Lower leg skin (tissue), 3 donors: Measurements from ENCODE around the gene FBXL15.

Source experiments
- POLR2A ChIP-seq, 2 donors: fragments of 450-650 bp; IDR thresholded peaks; one replicate each; pipeline ENCODE4 v1.6.1; 2016 to 2017; ENCODE audit warnings: antibody characterized with exemption in 2 of 2, mild to moderate bottlenecking in 1 of 2, moderate library complexity in 1 of 2
- TF ChIP-seq, protein P1 (sequence below), 3 donors: fragments of 450-650 bp; IDR thresholded peaks; one replicate each; pipeline ENCODE4 v1.5.1; 2016; ENCODE audit warnings: antibody characterized with exemption in 3 of 3, mild to moderate bottlenecking in 3 of 3, moderate library complexity in 2 of 3

DNA sequence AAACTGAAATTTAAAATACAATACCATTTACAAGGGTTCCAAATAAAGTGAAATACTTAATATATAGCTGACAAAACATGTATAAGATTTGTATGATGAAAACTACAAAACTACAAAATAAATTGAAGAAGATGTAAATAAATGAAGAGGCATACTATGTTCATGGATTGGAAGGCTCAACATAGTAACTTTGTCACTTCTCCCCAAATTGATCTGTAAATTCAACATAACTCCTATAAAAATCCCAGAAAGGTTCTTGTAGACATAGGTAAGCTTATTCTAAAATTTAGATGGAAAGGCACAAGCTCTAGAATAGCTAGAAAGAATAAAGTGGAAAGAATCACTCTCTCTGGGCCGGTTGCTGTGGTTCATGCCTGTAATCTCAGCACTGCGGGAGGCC, 49.3 kb upstream of the FBXL15 start:
- TF ChIP-seq, protein P1, sequence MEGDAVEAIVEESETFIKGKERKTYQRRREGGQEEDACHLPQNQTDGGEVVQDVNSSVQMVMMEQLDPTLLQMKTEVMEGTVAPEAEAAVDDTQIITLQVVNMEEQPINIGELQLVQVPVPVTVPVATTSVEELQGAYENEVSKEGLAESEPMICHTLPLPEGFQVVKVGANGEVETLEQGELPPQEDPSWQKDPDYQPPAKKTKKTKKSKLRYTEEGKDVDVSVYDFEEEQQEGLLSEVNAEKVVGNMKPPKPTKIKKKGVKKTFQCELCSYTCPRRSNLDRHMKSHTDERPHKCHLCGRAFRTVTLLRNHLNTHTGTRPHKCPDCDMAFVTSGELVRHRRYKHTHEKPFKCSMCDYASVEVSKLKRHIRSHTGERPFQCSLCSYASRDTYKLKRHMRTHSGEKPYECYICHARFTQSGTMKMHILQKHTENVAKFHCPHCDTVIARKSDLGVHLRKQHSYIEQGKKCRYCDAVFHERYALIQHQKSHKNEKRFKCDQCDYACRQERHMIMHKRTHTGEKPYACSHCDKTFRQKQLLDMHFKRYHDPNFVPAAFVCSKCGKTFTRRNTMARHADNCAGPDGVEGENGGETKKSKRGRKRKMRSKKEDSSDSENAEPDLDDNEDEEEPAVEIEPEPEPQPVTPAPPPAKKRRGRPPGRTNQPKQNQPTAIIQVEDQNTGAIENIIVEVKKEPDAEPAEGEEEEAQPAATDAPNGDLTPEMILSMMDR (IDR thresholded peaks at IDR 0.05), result no peak
- TF ChIP-seq POLR2A (IDR thresholded peaks at IDR 0.05), result no peak
